Measurements from ENCODE around the gene IDH3A. TPM values are rescaled to one million over a fixed set of nuclear protein-coding genes. Genes with fewer than 3 reads are reported as not detected.

The IDH3A gene
- polyA plus RNA-seq (2013): 36.3 TPM

GRCh38 chr15:78149068-78149804 is at the start of gene IDH3A:
Gene IDH3A (plus strand): TSS chr15:78149362. CDS start chr15:78149404, 42 bp downstream.
- Histone ChIP-seq H3K4me3 (ENCODE audit: control insufficient read depth in 1 of 7, extremely low read depth in 1 of 7, insufficient read depth in 4 of 7, low read depth in 2 of 7, low read length in 6 of 7) (peak within 1 kb of the TSS; percentile 64 to 94 (median 79)), H3K27me3 (replicated peaks in 2 of 5; ENCODE audit: control insufficient read depth in 4 of 5, insufficient read depth in 5 of 5, low read length in 4 of 5) (no peaks in the 10 kb centered on the region), H3K4me1 (ENCODE audit: control extremely low read depth in 1 of 4, control insufficient read depth in 4 of 4, insufficient read depth in 4 of 4, low read length in 3 of 4) (peaks cover 3 to 19% (median 15%) of the 10 kb centered on the region in 4 experiments), H3K36me3 (ENCODE audit: control insufficient read depth in 4 of 4, insufficient read depth in 4 of 4, low read length in 3 of 4) (peaks cover 0 to 4% (median 0%) of the 10 kb centered on the region in 4 experiments), H3K27ac (ENCODE audit: insufficient read depth in 1 of 2, low read depth in 1 of 2, low read length in 2 of 2, poor library complexity in 1 of 2, severe bottlenecking in 2 of 2) (peak within 1 kb of the TSS in 1 of 2 experiments; percentile 77), H3K9me3 (ENCODE audit: control extremely low read depth in 1 of 5, control insufficient read depth in 4 of 5, insufficient read depth in 2 of 5, low read depth in 1 of 5, low read length in 4 of 5) (no peaks in the 10 kb centered on the region)
- WGBS (ENCODE audit: insufficient coverage): 0% methylated on average over 71 of the region's 79 CpGs
- ChIA-PET CTCF (interaction anchor here (0.8 to 1.7 kb wide), 3 partner anchors 22 to 46 kb away, joined by 3 to 5 read pairs (median 3); no protein-coding TSS in a partner anchor), POLR2A (interaction anchor here (0.6 to 0.7 kb wide), 2 partner anchors 10 to 114 kb away, joined by 3 to 6 read pairs; no protein-coding TSS in a partner anchor)
- peak; percentile 94 to 97 (median 97) for DNase-seq

GRCh38 chr15:78100886-78101285 is 48.3 kb upstream of the IDH3A start:
- DNase-seq: no peak
- Histone ChIP-seq H3K27me3 (replicated peaks in 2 of 5; ENCODE audit: control insufficient read depth in 4 of 5, insufficient read depth in 5 of 5, low read length in 4 of 5) (no peaks in the 10 kb centered on the region), H3K36me3 (ENCODE audit: control insufficient read depth in 4 of 4, insufficient read depth in 4 of 4, low read length in 3 of 4) (no peaks in the 10 kb centered on the region), H3K4me1 (ENCODE audit: control extremely low read depth in 1 of 4, control insufficient read depth in 4 of 4, insufficient read depth in 4 of 4, low read length in 3 of 4) (peaks cover 2 to 35% (median 20%) of the 10 kb centered on the region in 4 experiments), H3K4me3 (ENCODE audit: control insufficient read depth in 1 of 7, extremely low read depth in 1 of 7, insufficient read depth in 4 of 7, low read depth in 2 of 7, low read length in 6 of 7) (no peak overlapping the region), H3K9me3 (ENCODE audit: control extremely low read depth in 1 of 5, control insufficient read depth in 4 of 5, insufficient read depth in 2 of 5, low read depth in 1 of 5, low read length in 4 of 5) (no peaks in the 10 kb centered on the region), H3K27ac (ENCODE audit: insufficient read depth in 1 of 2, low read depth in 1 of 2, low read length in 2 of 2, poor library complexity in 1 of 2, severe bottlenecking in 2 of 2) (no peak overlapping the region)
- ChIA-PET POLR2A (no interaction called here), CTCF (interaction anchor here (0.7 to 1.8 kb wide), 4 partner anchors 8 to 142 kb away, joined by 3 to 12 read pairs (median 3); no protein-coding TSS in a partner anchor)
- WGBS (ENCODE audit: insufficient coverage): 92% methylated on average over 2 of the region's 2 CpGs

GRCh38 chr15:78101423-78102105 is 47.6 kb upstream of the IDH3A start:
- no peak overlapping the region for H3K27ac ChIP-seq (ENCODE audit: insufficient read depth in 1 of 2, low read depth in 1 of 2, low read length in 2 of 2, poor library complexity in 1 of 2, severe bottlenecking in 2 of 2)
- no peak overlapping the region for H3K4me3 ChIP-seq (ENCODE audit: control insufficient read depth in 1 of 7, extremely low read depth in 1 of 7, insufficient read depth in 4 of 7, low read depth in 2 of 7, low read length in 6 of 7)
- ChIA-PET CTCF (interaction anchor here (0.7 to 1.8 kb wide), 3 partner anchors 8 to 39 kb away, joined by 3 to 12 read pairs (median 3); no protein-coding TSS in a partner anchor), POLR2A (no interaction called here)
- no peaks in the 10 kb centered on the region for H3K36me3 ChIP-seq (ENCODE audit: control insufficient read depth in 4 of 4, insufficient read depth in 4 of 4, low read length in 3 of 4)
- peaks cover 2 to 37% (median 20%) of the 10 kb centered on the region in 4 experiments for H3K4me1 ChIP-seq (ENCODE audit: control extremely low read depth in 1 of 4, control insufficient read depth in 4 of 4, insufficient read depth in 4 of 4, low read length in 3 of 4)
- no peaks in the 10 kb centered on the region for H3K9me3 ChIP-seq (ENCODE audit: control extremely low read depth in 1 of 5, control insufficient read depth in 4 of 5, insufficient read depth in 2 of 5, low read depth in 1 of 5, low read length in 4 of 5)
- 100% methylated on average over 3 of the region's 5 CpGs for WGBS (ENCODE audit: insufficient coverage)
- no peaks in the 10 kb centered on the region for H3K27me3 ChIP-seq (replicated peaks in 2 of 5; ENCODE audit: control insufficient read depth in 4 of 5, insufficient read depth in 5 of 5, low read length in 4 of 5)
- no peak for DNase-seq

- Histone ChIP-seq H3K27me3 (replicated peaks in 2 of 5; ENCODE audit: control insufficient read depth in 4 of 5, insufficient read depth in 5 of 5, low read length in 4 of 5) (no peaks in the 10 kb centered on the region), H3K9me3 (ENCODE audit: control extremely low read depth in 1 of 5, control insufficient read depth in 4 of 5, insufficient read depth in 2 of 5, low read depth in 1 of 5, low read length in 4 of 5) (no peaks in the 10 kb centered on the region), H3K36me3 (ENCODE audit: control insufficient read depth in 4 of 4, insufficient read depth in 4 of 4, low read length in 3 of 4) (no peaks in the 10 kb centered on the region), H3K4me1 (ENCODE audit: control extremely low read depth in 1 of 4, control insufficient read depth in 4 of 4, insufficient read depth in 4 of 4, low read length in 3 of 4) (peaks cover 2 to 37% (median 20%) of the 10 kb centered on the region in 4 experiments), H3K27ac (ENCODE audit: insufficient read depth in 1 of 2, low read depth in 1 of 2, low read length in 2 of 2, poor library complexity in 1 of 2, severe bottlenecking in 2 of 2) (no peak overlapping the region), H3K4me3 (ENCODE audit: control insufficient read depth in 1 of 7, extremely low read depth in 1 of 7, insufficient read depth in 4 of 7, low read depth in 2 of 7, low read length in 6 of 7) (no peak overlapping the region)
- POLR2A ChIA-PET: no interaction called here
- CTCF ChIA-PET: interaction anchor here (1.8 kb wide), 1 partner anchor 11 kb away, joined by 12 read pairs; no protein-coding TSS in a partner anchor
- DNase-seq: no peak
- 100% methylated on average over 1 of the region's 1 CpG for WGBS (ENCODE audit: insufficient coverage)
Measured at GRCh38 chr15:78102211-78102610, 47.0 kb upstream of the IDH3A start.

GRCh38 chr15:78102741-78103140 is 46.4 kb upstream of the IDH3A start:
- no peak overlapping the region for H3K4me3 ChIP-seq (ENCODE audit: control insufficient read depth in 1 of 7, extremely low read depth in 1 of 7, insufficient read depth in 4 of 7, low read depth in 2 of 7, low read length in 6 of 7)

GRCh38 chr15:78103406-78104118 is 45.6 kb upstream of the IDH3A start:
- Histone ChIP-seq H3K4me1 (ENCODE audit: control extremely low read depth in 1 of 4, control insufficient read depth in 4 of 4, insufficient read depth in 4 of 4, low read length in 3 of 4) (peaks cover 2 to 39% (median 20%) of the 10 kb centered on the region in 4 experiments), H3K36me3 (ENCODE audit: control insufficient read depth in 4 of 4, insufficient read depth in 4 of 4, low read length in 3 of 4) (no peaks in the 10 kb centered on the region), H3K9me3 (ENCODE audit: control extremely low read depth in 1 of 5, control insufficient read depth in 4 of 5, insufficient read depth in 2 of 5, low read depth in 1 of 5, low read length in 4 of 5) (no peaks in the 10 kb centered on the region), H3K4me3 (ENCODE audit: control insufficient read depth in 1 of 7, extremely low read depth in 1 of 7, insufficient read depth in 4 of 7, low read depth in 2 of 7, low read length in 6 of 7) (peak overlapping the region in 1 of 7 experiments; percentile 30), H3K27ac (ENCODE audit: insufficient read depth in 1 of 2, low read depth in 1 of 2, low read length in 2 of 2, poor library complexity in 1 of 2, severe bottlenecking in 2 of 2) (no peak overlapping the region), H3K27me3 (replicated peaks in 2 of 5; ENCODE audit: control insufficient read depth in 4 of 5, insufficient read depth in 5 of 5, low read length in 4 of 5) (no peaks in the 10 kb centered on the region)
- POLR2A ChIA-PET: interaction anchor here (0.6 to 0.8 kb wide), 2 partner anchors 12 to 67 kb away, joined by 3 to 5 read pairs; no protein-coding TSS in a partner anchor
- peak; percentile 33 to 76 (median 75) for DNase-seq
- WGBS (ENCODE audit: insufficient coverage): 46% methylated on average over 11 of the region's 12 CpGs
- CTCF ChIA-PET: interaction anchor here (0.7 to 10.8 kb wide), 4 partner anchors 62 to 144 kb away, joined by 3 to 102 read pairs (median 8); no protein-coding TSS in a partner anchor

More at GRCh38 chr15:78102741-78103140, 46.4 kb upstream of the IDH3A start:
- Histone ChIP-seq H3K36me3 (ENCODE audit: control insufficient read depth in 4 of 4, insufficient read depth in 4 of 4, low read length in 3 of 4) (no peaks in the 10 kb centered on the region), H3K4me1 (ENCODE audit: control extremely low read depth in 1 of 4, control insufficient read depth in 4 of 4, insufficient read depth in 4 of 4, low read length in 3 of 4) (peaks cover 2 to 37% (median 20%) of the 10 kb centered on the region in 4 experiments), H3K9me3 (ENCODE audit: control extremely low read depth in 1 of 5, control insufficient read depth in 4 of 5, insufficient read depth in 2 of 5, low read depth in 1 of 5, low read length in 4 of 5) (no peaks in the 10 kb centered on the region), H3K27me3 (replicated peaks in 2 of 5; ENCODE audit: control insufficient read depth in 4 of 5, insufficient read depth in 5 of 5, low read length in 4 of 5) (no peaks in the 10 kb centered on the region), H3K27ac (ENCODE audit: insufficient read depth in 1 of 2, low read depth in 1 of 2, low read length in 2 of 2, poor library complexity in 1 of 2, severe bottlenecking in 2 of 2) (no peak overlapping the region)
- no peak for DNase-seq
- ChIA-PET CTCF (interaction anchor here (0.7 to 2.7 kb wide), 2 partner anchors 112 to 143 kb away, joined by 3 to 12 read pairs; no protein-coding TSS in a partner anchor), POLR2A (interaction anchor here (0.8 kb wide), 1 partner anchor 67 kb away, joined by 3 read pairs; no protein-coding TSS in a partner anchor)
- 90% methylated on average over 6 of the region's 6 CpGs for WGBS (ENCODE audit: insufficient coverage)
